Renal pelvis (tissue), 4 donors: ENCODE data around the gene HOMEZ. TPM values are rescaled to one million over a fixed set of nuclear protein-coding genes. Genes with fewer than 3 reads are reported as not detected.
A peak's percentile ranks its signal among the peaks of the same experiment; 100 is the strongest.

Experiments used
- DNase-seq: peaks from one replicate; pipeline ENCODE4 v3.0.0-alpha.2; 2013
- polyA plus RNA-seq, 3 donors: library from polyadenylated mRNA; unstranded; fragments of 120-200 nt; gene quantifications; one replicate each; pipeline ENCODE4 v1.2.1, GENCODE V29; 2013; ENCODE audit not compliant: insufficient read length in 3 of 3

The HOMEZ gene
- polyA plus RNA-seq, 3 donors = 28.5 to 32.3 (median 29.2) TPM

GRCh38 chr14:23319746-23320583 is 34.0 kb upstream of the HOMEZ start:
- no peak for DNase-seq

DNA sequence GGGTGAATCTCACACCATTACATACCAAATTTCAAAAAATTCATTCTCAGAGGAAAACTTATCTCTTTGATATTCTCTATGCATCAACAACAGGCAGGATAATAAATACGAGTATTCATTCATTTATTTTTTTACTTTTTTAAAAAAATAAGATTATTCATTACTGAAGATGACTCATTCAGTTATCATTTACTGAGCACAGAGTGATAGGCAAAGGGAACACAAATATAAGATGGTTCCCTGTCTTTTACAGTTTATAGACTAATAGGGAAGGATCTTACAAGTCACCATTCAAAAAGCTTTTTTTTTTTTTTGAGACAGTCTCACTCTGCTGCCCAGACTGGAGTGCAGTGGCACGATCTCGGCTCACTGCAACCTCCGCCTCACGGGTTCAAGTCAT is 30.4 kb upstream of the HOMEZ start:
- DNase-seq = no peak

- DNase-seq = no peak
Measured at GRCh38 chr14:23310546-23310945, 24.6 kb upstream of the HOMEZ start.

DNA sequence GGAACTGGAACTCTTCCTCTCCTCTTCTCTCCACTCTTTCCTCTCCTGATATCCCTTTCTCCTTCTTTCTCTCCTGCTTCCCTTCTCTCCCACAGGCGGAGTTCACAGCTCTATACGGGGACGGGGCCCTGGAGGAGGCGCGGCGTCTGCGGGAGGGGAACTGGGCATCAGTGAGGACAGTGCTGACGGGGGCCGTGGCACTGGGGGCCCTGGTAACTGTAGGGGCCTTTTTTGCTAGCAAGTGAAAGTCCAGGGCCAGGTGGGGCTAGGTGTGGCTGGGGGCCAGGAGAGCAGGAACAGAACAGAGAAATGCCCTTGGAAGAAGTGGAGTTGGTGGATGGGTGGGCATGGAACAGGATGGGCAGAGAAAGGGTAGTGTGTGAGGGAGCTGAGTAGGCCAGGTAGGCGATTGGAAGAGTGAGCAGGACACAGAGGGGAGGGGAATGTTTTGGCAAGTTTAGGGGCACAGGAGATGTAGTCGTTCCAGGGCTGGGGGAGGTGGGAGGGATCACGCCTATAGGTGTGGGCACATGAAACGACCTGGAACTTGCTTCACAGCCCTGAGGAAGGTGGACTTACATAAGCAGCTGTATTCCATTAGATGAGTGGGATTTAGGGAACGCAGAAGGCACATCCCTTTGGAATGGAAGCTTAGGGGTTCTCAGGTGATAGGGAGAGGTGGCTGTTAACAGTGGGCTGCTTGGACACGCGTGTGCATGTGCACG is 23.0 kb upstream of the HOMEZ start:
- DNase-seq = no peak

DNA sequence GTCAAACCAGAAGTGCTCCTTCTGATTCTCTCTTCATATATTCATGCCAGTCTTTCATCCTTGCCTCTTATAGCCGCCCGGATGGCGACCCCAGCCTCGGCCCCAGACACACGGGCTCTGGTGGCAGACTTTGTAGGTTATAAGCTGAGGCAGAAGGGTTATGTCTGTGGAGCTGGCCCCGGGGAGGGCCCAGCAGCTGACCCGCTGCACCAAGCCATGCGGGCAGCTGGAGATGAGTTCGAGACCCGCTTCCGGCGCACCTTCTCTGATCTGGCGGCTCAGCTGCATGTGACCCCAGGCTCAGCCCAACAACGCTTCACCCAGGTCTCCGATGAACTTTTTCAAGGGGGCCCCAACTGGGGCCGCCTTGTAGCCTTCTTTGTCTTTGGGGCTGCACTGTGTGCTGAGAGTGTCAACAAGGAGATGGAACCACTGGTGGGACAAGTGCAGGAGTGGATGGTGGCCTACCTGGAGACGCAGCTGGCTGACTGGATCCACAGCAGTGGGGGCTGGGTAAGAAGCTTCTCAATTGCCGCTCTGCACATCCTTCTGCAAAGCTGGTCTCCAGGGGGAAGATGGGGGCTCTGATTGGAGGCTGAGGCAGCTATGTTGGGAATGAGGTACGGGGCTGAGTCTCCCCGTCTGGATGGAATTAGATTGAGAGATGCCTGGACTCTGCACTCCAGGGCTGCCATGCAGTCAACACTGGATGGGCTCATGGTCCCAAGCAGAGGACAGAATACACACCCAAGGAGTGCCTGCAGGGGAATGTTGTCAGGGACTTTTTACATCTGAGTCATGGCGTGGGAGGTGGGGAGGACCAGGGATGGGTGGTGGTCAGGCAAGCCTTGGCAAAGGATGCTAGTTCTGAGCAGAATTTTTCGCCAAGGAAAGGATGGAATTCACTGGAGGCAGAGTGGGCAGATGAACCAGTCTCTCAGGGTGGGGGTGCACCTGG is 22.0 kb upstream of the HOMEZ start:
- no peak for DNase-seq

GRCh38 chr14:23307146-23307530 is 21.2 kb upstream of the HOMEZ start:
- no peak for DNase-seq

DNA sequence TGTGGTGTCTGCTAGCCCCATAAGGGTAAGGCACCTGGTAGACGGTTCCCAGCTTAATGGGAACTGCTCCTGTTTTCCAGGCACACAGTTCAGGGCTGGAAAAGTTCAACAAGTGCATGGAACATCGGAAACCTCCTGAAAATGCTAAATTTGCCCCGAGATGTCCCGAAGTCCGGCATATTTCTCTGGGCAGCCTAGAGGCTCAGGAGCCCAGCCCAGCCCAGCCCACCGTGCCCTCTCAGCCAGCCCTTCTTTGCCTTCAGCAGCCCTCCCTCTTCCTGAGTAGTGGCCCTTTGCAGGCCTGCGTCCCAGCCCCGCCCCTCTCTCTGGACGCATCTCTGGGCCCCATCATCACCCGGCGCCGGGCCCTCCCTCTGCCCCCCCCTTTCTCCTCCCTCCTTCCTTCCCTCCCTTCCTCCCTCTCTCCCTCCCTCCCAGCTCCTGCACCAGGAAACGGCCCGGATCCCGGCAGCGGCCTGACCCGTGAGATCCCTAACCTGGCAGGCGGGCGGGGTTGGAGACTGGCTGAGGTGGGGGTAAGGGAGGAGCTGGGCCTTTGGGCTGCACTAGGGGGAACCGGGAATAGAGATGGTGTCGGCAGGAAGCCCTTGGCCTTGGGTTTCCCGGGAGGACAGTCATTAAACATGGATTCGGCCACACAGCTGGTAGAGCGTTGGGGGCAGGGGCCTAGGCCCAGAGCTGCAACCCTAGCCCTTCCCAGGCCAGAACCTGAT is 20.6 kb upstream of the HOMEZ start, which contains the start of gene BCL2L2:
BCL2L2 (plus strand) TSS at position 422 of the 734 bp plus-strand sequence. CDS start 935 bp downstream, outside the sequence.
- DNase-seq = peak; percentile 93

- DNase-seq = peak; percentile 55
Measured at GRCh38 chr14:23302290-23303225, 16.6 kb upstream of the HOMEZ start, which contains the start of gene PPP1R3E. Gene PPP1R3E (minus strand): TSS chr14:23302859. CDS start chr14:23302576, 283 bp downstream.

- no peak for DNase-seq
Measured at GRCh38 chr14:23301969-23302289, 16.0 kb upstream of the HOMEZ start.

DNA sequence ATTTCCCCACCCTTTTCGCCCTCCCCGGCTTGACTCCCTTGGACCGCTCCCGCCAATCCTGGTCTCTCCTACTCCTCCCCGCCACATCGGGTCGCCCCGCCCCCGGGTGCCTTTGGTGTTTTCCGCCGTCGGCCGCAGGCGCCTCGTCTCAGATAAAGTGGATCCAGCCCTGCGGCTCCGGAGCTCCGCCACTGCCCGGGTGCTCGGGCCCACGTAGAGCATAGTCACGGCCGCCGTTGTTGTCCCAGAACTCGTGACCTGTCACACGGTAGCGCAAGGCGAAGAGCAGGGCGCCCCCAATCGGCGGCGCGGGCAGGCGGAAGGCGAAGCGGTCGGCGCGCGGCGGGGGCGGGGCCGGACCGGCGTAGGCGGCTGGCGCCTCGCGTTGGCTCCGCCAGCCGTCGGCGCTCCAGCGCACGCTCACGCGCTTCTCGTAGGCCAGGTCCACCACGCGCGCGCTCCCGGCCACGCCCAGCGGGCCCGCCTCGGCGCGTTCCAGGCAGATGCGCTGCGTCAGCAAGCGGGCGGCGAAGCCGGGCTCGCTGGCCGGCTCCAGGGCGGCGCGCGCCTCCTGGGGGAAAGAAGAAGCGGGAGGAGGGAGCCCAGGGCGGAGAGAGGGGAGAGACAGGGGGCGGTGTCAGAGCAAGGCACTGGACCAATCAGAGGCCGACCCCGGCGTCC is 15.5 kb upstream of the HOMEZ start:
- DNase-seq = peak; percentile 98

GRCh38 chr14:23300687-23301223 is 14.8 kb upstream of the HOMEZ start:
- no peak for DNase-seq

- no peak for DNase-seq
Measured at GRCh38 chr14:23299986-23300686, 14.2 kb upstream of the HOMEZ start.

- DNase-seq = peak; percentile 48
Measured at GRCh38 chr14:23299211-23299957, 13.5 kb upstream of the HOMEZ start.

GRCh38 chr14:23297611-23298277 is 11.8 kb upstream of the HOMEZ start:
- DNase-seq = no peak

DNA sequence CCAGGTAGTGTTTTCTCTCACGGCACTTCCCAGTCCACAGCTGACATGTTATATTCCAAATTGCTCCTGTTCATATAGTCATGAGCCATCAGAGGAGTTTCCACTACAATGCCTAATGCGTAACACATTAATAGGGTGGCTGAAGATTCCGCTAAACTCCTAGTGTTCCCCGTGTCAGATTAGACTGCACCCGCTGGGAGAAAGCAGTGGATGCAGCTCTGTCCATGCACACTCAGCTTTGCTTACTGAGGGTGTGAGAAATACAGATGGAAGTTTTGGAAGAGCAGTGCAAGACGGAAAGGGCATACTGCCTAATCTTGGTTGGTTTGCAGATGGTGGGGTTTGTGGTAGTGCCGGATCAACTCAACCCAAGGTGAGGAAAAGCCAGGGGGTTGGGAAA is 11.2 kb upstream of the HOMEZ start:
- DNase-seq = no peak

GRCh38 chr14:23296012-23296777 is 10.3 kb upstream of the HOMEZ start:
- no peak for DNase-seq
